IPS DF 6.9 (cell line): ENCODE data around the gene PTPRD.

Experiments
- DNase-seq: peaks from one replicate; pipeline ENCODE4 v3.0.0-alpha.2; 2013; ENCODE audit warnings: low read depth, low spot score
- H3K27ac ChIP-seq: one replicate; pipeline ENCODE4 v1.5.1; 2013; ENCODE audit warnings: low read length, control low read depth
- H3K27me3 ChIP-seq: 2 replicates; pipeline ENCODE4 v1.6.1; 2013; ENCODE audit warnings: mild to moderate bottlenecking, low read length; ENCODE audit not compliant: control insufficient read depth, insufficient read depth
- H3K36me3 ChIP-seq: 2 replicates; pipeline ENCODE4 v1.6.1; 2013; ENCODE audit warnings: low read length; ENCODE audit not compliant: control insufficient read depth, insufficient read depth
- H3K4me1 ChIP-seq: 2 replicates; pipeline ENCODE4 v1.6.1; 2013; ENCODE audit warnings: low read length; ENCODE audit not compliant: control insufficient read depth, insufficient read depth
- H3K4me3 ChIP-seq: 2 replicates; pipeline ENCODE4 v1.5.1; 2013; ENCODE audit warnings: mild to moderate bottlenecking, low read length
- H3K9me3 ChIP-seq: 2 replicates; pipeline ENCODE4 v1.6.1; 2013; ENCODE audit warnings: low read length, inconsistent platforms; ENCODE audit not compliant: control insufficient read depth, insufficient read depth
- WGBS: extraction: QIAGEN DNeasy Blood & Tissue Kit; methylation state at CpG from one replicate; pipeline ENCODE4 v1.1.7; 2013; ENCODE audit warnings: mixed read lengths, missing lambda C conversion rate; ENCODE audit not compliant: insufficient read length, insufficient coverage; 5-methylcytosine and 5-hydroxymethylcytosine counted together

Gene PTPRD

DNA sequence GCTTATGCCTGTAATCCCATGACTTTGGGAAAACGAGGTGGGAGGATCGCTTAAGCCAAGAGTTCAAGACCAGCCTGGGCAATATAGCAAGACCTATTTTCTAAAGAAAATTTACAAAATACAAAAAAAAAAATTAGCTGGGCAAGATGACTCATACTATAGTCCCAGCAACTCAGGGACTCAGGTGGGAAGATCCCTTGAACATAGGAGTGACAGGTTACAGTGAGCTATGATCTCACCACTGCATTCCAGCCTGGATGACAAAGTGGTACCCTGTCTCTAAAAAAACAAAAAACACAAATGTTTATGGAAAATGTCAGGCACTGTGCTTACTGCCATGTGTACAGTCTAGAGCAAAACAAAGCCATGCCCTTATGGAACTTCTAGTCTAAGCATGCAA is 1989.9 kb downstream of the PTPRD start:
- Histone ChIP-seq H3K36me3 (no peaks in the 10 kb centered on the region), H3K4me1 (no peaks in the 10 kb centered on the region; the same call in 1 of the 2 replicates), H3K27ac (no peak overlapping the region), H3K27me3 (no peaks in the 10 kb centered on the region), H3K9me3 (no peaks in the 10 kb centered on the region), H3K4me3 (no peak overlapping the region)
- DNase-seq, result no peak
- no CpG with 5 or more reads among the region's 2 CpGs for WGBS

GRCh38 chr9:8622222-8622802 is 1990.5 kb downstream of the PTPRD start:
- Histone ChIP-seq H3K9me3 (no peaks in the 10 kb centered on the region), H3K4me1 (no peaks in the 10 kb centered on the region), H3K27me3 (no peaks in the 10 kb centered on the region), H3K27ac (no peak overlapping the region), H3K4me3 (no peak overlapping the region), H3K36me3 (no peaks in the 10 kb centered on the region)
- 100% methylated on average over 1 of the region's 3 CpGs for WGBS
- no peak for DNase-seq

DNA sequence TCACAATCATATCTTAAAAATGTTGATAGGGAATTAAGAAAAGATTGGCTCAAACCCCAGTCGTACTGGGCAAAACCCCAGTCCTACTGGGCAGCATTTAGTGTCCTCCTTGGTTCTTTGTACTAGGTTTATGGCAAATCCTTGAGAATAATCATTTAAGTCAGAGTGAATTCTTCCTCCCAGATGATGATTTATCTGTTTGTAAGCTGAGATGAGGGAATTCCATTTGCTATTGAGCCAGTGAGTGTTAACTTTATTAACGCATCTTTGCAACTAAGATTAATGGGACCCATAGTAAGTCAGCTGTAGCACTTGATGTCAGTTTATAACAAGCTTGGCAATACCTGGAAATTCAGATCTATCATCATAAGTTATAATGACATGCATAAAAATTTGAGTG is 1991.4 kb downstream of the PTPRD start:
- H3K9me3 ChIP-seq, result no peaks in the 10 kb centered on the region
- H3K27ac ChIP-seq, result no peak overlapping the region
- WGBS, result no CpG with 5 or more reads among the region's 2 CpGs
- no peaks in the 10 kb centered on the region for H3K4me1 ChIP-seq
- no peaks in the 10 kb centered on the region for H3K27me3 ChIP-seq
- H3K4me3 ChIP-seq, result no peak overlapping the region
- no peak for DNase-seq
- no peaks in the 10 kb centered on the region for H3K36me3 ChIP-seq

DNA sequence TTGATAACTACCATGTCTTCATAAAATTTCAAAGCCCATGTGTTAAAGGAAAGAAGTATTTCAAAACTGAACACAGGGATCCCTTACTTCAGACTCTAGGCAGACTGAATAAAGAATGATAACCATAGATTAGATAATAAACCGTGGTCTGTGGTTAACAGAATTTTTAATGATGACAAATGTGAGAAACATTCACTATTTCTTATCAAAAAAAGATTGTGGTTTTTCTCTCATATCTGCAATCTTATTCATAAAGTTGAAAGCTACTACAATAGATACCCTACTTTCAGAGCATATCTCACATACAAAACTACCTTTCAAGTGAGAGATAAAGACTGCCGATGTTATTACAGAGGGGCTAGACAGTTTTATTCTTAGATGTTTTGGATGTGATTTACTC is 1996.4 kb downstream of the PTPRD start:
- Histone ChIP-seq H3K4me1 (peaks cover 3% of the 10 kb centered on the region; the same call in 1 of the 2 replicates), H3K4me3 (no peak overlapping the region), H3K9me3 (no peaks in the 10 kb centered on the region), H3K27ac (no peak overlapping the region), H3K27me3 (no peaks in the 10 kb centered on the region), H3K36me3 (no peaks in the 10 kb centered on the region)
- DNase-seq, result no peak
- no CpG with 5 or more reads among the region's 2 CpGs for WGBS

DNA sequence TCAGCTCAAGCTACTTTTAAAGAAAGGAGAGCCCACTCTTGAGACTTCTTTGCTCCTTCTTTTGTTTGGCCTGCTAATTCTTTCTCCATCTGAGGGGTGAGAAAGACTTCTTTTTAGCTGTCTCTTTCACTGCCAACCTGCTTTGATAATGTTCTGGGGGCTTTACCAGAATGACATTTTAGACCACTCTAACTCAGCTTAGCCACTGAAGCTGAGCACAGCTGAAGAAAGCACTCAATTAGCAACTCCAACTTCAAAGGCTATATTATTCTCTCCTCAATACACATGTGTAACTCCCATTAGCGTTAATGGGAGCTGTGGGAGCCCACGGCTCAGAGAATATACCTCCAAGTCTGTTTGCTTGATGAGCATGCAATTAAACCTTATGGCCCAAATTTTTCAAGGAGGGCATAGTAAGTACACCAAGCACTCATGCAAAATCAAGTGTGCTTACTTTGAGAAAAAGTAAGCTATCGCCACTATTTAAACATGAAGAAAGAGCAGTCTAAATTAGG is 1997.8 kb downstream of the PTPRD start:
- DNase-seq, result no peak
- Histone ChIP-seq H3K27ac (no peak overlapping the region), H3K4me3 (no peak overlapping the region), H3K36me3 (no peaks in the 10 kb centered on the region), H3K9me3 (no peaks in the 10 kb centered on the region), H3K27me3 (no peaks in the 10 kb centered on the region), H3K4me1 (peaks cover 3% of the 10 kb centered on the region; the same call in 1 of the 2 replicates)
- WGBS, result no CpG with 5 or more reads among the region's 3 CpGs

DNA sequence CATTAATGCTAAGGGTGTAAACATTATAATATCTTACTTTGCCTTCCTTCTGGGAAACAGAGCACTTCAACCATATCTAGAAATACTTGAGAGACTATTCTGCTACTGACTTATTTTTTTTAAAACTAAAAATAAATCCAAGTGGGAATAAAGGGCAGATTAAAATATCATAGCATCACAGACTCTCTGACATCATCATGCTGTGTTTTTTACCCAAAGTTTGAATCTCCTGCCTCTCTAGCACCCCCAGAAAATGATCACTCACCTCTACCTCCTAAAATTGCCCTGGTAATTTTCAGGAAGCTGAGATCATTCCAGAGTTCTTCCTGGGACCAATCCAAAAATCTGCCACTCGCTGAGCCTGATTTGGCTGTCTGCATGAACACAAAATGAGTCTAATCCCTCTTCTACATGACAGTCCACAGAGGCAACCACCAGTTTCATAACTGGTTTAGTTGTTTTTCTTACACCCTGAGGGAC is 1999.4 kb downstream of the PTPRD start:
- Histone ChIP-seq H3K27me3 (no peaks in the 10 kb centered on the region), H3K4me3 (no peak overlapping the region), H3K36me3 (no peaks in the 10 kb centered on the region), H3K9me3 (no peaks in the 10 kb centered on the region), H3K4me1 (peaks cover 3% of the 10 kb centered on the region; the same call in 1 of the 2 replicates), H3K27ac (no peak overlapping the region)
- no CpG with 5 or more reads among the region's 1 CpG for WGBS
- DNase-seq, result no peak

DNA sequence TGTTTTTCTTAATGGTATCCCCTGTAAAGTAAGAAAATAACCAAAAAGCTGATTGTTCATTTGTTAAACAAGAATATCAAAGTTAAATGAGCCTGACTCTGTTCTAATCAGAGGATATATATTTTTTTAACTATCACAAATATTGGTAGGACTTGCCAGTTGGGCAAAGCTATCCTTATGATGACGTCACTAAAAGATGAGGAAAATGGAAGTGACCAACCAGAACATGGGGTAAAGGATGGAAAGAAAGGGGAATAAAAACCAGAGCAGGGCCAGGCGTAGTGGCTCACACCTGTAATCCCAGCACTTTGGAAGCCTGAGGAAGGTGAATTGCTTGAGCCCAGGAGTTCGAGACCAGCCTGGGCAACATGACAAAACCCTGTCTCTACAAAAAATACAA is 2001.6 kb downstream of the PTPRD start:
- Histone ChIP-seq H3K4me3 (no peak overlapping the region), H3K4me1 (peaks cover 3% of the 10 kb centered on the region; the same call in 1 of the 2 replicates), H3K9me3 (no peaks in the 10 kb centered on the region), H3K27ac (no peak overlapping the region), H3K36me3 (no peaks in the 10 kb centered on the region), H3K27me3 (no peaks in the 10 kb centered on the region)
- WGBS, result no CpG with 5 or more reads among the region's 3 CpGs
- no peak for DNase-seq

DNA sequence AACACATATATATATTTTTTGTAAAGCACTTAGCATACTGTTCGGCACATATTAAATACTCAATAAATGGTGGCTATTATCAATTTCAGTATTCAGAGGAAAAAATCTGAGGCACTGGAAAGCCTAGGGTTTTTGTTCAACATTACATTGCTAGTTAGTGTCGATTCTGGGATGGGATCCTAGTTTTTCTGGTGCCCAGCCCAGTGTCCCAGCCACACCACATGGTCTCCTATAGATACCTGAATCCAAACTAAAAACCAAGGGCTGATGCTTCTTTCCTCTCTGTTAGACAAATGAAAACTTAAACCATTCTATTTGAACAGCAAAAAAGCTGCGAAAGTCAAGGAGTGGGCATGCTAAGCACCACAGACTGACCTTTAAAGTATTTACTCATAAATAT is 2002.5 kb downstream of the PTPRD start:
- DNase-seq, result no peak
- Histone ChIP-seq H3K36me3 (no peaks in the 10 kb centered on the region), H3K4me3 (no peak overlapping the region), H3K9me3 (no peaks in the 10 kb centered on the region), H3K27ac (no peak overlapping the region), H3K4me1 (peaks cover 3% of the 10 kb centered on the region; the same call in 1 of the 2 replicates), H3K27me3 (no peaks in the 10 kb centered on the region)
- WGBS, result no CpG with 5 or more reads among the region's 3 CpGs

- Histone ChIP-seq H3K9me3 (no peaks in the 10 kb centered on the region), H3K27me3 (no peaks in the 10 kb centered on the region), H3K27ac (no peak overlapping the region), H3K36me3 (no peaks in the 10 kb centered on the region), H3K4me3 (no peak overlapping the region), H3K4me1 (no peaks in the 10 kb centered on the region; the same call in 1 of the 2 replicates)
- DNase-seq, result no peak
- no CpG with 5 or more reads among the region's 2 CpGs for WGBS
These were observed 2007.7 kb downstream of the PTPRD start for GRCh38 chr9:8605096-8605495.

DNA sequence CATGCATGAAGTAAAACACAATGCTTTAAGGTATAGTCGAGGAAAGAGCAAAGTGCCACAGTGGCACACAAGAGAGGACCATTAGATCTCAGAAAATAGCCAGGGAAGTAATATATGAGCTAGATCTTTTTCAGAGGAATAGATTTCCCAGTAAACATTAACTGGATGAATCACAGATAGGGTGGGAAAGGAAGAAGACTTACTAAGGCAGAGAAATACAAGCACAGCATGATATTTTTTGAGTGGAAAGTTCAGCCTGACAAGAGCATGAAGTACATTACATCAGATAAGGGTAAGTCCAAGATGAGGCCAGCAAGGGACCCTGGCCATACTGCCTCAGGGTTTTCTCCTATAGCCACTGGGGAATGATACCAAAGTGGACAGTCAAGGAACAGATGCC is 2008.6 kb downstream of the PTPRD start:
- Histone ChIP-seq H3K27me3 (no peaks in the 10 kb centered on the region), H3K27ac (no peak overlapping the region), H3K36me3 (no peaks in the 10 kb centered on the region), H3K4me1 (no peaks in the 10 kb centered on the region; the same call in 1 of the 2 replicates), H3K4me3 (no peak overlapping the region), H3K9me3 (no peaks in the 10 kb centered on the region)
- no peak for DNase-seq
- no CpG with 5 or more reads among the region's 1 CpG for WGBS
